Caco-2 (cell line): ENCODE data around the gene SPDYE18. TPM values are rescaled to one million over a fixed set of nuclear protein-coding genes. Genes with fewer than 3 reads are reported as not detected.

ENCODE experiments used
- total RNA-seq: library from RNA; stranded (reverse); gene quantifications from 2 replicates; pipeline ENCODE4 v1.2.3, GENCODE V29; 2022

Gene SPDYE18
- total RNA-seq, 1 experiment from 2014 or later: 0.66 TPM

Other genes with a start within 250 kb of the SPDYE18 start
- not detected in 2 replicates for gene SPDYE17, start 30.2 kb downstream of the SPDYE18 start, total RNA-seq
- 1.4 and 2.6 TPM in 2 replicates for gene CCDC146, start 60.1 kb upstream of the SPDYE18 start, total RNA-seq
- gene FGL2, start 137.3 kb upstream of the SPDYE18 start, total RNA-seq: not detected in 2 replicates